Osteoblast (primary cell): Measurements from ENCODE around the gene GRK4. TPM values are rescaled to one million over a fixed set of nuclear protein-coding genes. Genes with fewer than 3 reads are reported as not detected.
A peak's percentile ranks its signal among the peaks of the same experiment; 100 is the strongest.

Source experiments
- DNase-seq: peaks from one replicate; pipeline ENCODE4 v3.0.0; 2011; ENCODE audit warnings: low spot score, mixed read lengths; ENCODE audit not compliant: insufficient read length; ENCODE audit errors: missing footprints
- H2AFZ ChIP-seq: 2 replicates; pipeline ENCODE4 v1.6.0; 2011; ENCODE audit warnings: mild to moderate bottlenecking, low read length
- H3K27ac ChIP-seq: 2 replicates; pipeline ENCODE4 v1.5.1; 2011; ENCODE audit warnings: mild to moderate bottlenecking, low read depth, low read length, moderate library complexity
- H3K27me3 ChIP-seq: 2 replicates; pipeline ENCODE4 v1.6.0; 2012; ENCODE audit warnings: mild to moderate bottlenecking, control low read depth, inconsistent platforms, low read length, moderate library complexity; ENCODE audit not compliant: insufficient read depth
- H3K36me3 ChIP-seq: 2 replicates; pipeline ENCODE4 v1.5.1; 2011; ENCODE audit warnings: mild to moderate bottlenecking, low read length, control low read depth, moderate library complexity; ENCODE audit not compliant: insufficient read depth
- H3K4me1 ChIP-seq: 2 replicates; pipeline ENCODE4 v1.5.1; 2011; ENCODE audit warnings: mild to moderate bottlenecking, low read length, control low read depth, moderate library complexity; ENCODE audit not compliant: insufficient read depth
- H3K4me2 ChIP-seq: 2 replicates; pipeline ENCODE4 v1.6.0; 2011; ENCODE audit warnings: mild to moderate bottlenecking, low read length; ENCODE audit not compliant: insufficient read depth
- H3K4me3 ChIP-seq: fragments of 200-600 bp; sonication (generic); 3 replicates; pipeline ENCODE4 v1.5.1; 2012; ENCODE audit warnings: mild to moderate bottlenecking, low read length, inconsistent platforms; ENCODE audit not compliant: insufficient read depth
- H3K79me2 ChIP-seq: 2 replicates; pipeline ENCODE4 v1.6.0; 2012; ENCODE audit warnings: mild to moderate bottlenecking, low read length, control low read depth, inconsistent platforms; ENCODE audit not compliant: insufficient read depth
- H3K9me3 ChIP-seq: 2 replicates; pipeline ENCODE4 v1.5.1; 2011; ENCODE audit warnings: low read depth, low read length, control low read depth
- H4K20me1 ChIP-seq: 2 replicates; pipeline ENCODE4 v1.6.0; 2012; ENCODE audit warnings: mild to moderate bottlenecking, low read length, control low read depth; ENCODE audit not compliant: insufficient read depth
- CTCF ChIP-seq: IDR thresholded peaks from 2 replicates; pipeline ENCODE4 v1.5.1; 2011; ENCODE audit warnings: mild to moderate bottlenecking, low read depth, low read length, moderate library complexity; ENCODE audit errors: extremely low read depth
- total RNA-seq: library from RNA; depleted of rRNA; stranded (reverse); fragments of >200 nt; gene quantifications from 2 replicates; pipeline ENCODE4 v1.2.3, GENCODE V29; 2012

Gene GRK4
- total RNA-seq, 1 donor: 7.6 TPM

- DNase-seq: peak; percentile 94
- peak overlapping the region; percentile 99 for H3K4me3 ChIP-seq
- H3K27me3 ChIP-seq: no peaks in the 10 kb centered on the region
- H2AFZ ChIP-seq: peak overlapping the region; percentile 88
- H3K27ac ChIP-seq: peak overlapping the region; percentile 90
- no peaks in the 10 kb centered on the region for H3K9me3 ChIP-seq
- peak overlapping the region; percentile 94 for H3K4me2 ChIP-seq
- peaks cover 36% of the 10 kb centered on the region for H4K20me1 ChIP-seq
- H3K36me3 ChIP-seq: no peaks in the 10 kb centered on the region
- H3K79me2 ChIP-seq: peaks cover 48% of the 10 kb centered on the region
- H3K4me1 ChIP-seq: peaks cover 15% of the 10 kb centered on the region
- no peak for TF ChIP-seq CTCF
Measured at GRCh38 chr4:3074846-3075651, 111.7 kb downstream of the GRK4 start.

- TF ChIP-seq CTCF: no peak
- peak overlapping the region; percentile 90 for H3K27ac ChIP-seq
- peaks cover 37% of the 10 kb centered on the region for H4K20me1 ChIP-seq
- no peaks in the 10 kb centered on the region for H3K36me3 ChIP-seq
- H3K4me1 ChIP-seq: peaks cover 15% of the 10 kb centered on the region
- H3K9me3 ChIP-seq: no peaks in the 10 kb centered on the region
- H3K79me2 ChIP-seq: peaks cover 54% of the 10 kb centered on the region
- H3K4me3 ChIP-seq: peak overlapping the region; percentile 99
- peak overlapping the region; percentile 56 for H2AFZ ChIP-seq
- H3K27me3 ChIP-seq: no peaks in the 10 kb centered on the region
- H3K4me2 ChIP-seq: peak overlapping the region; percentile 94
- DNase-seq: no peak
Measured at GRCh38 chr4:3075652-3075981, 112.2 kb downstream of the GRK4 start.

GRCh38 chr4:3077796-3078195 is 114.4 kb downstream of the GRK4 start:
- no peak for DNase-seq
- H4K20me1 ChIP-seq: peaks cover 50% of the 10 kb centered on the region
- H3K4me3 ChIP-seq: no peak overlapping the region
- no peak overlapping the region for H3K4me2 ChIP-seq
- no peaks in the 10 kb centered on the region for H3K9me3 ChIP-seq
- no peak for TF ChIP-seq CTCF
- no peaks in the 10 kb centered on the region for H3K27me3 ChIP-seq
- H2AFZ ChIP-seq: no peak overlapping the region
- H3K4me1 ChIP-seq: peaks cover 13% of the 10 kb centered on the region
- H3K27ac ChIP-seq: peak overlapping the region; percentile 14
- H3K36me3 ChIP-seq: no peaks in the 10 kb centered on the region
- peaks cover 75% of the 10 kb centered on the region for H3K79me2 ChIP-seq

GRCh38 chr4:3079694-3080123 is 116.3 kb downstream of the GRK4 start:
- Histone ChIP-seq H3K4me2 (no peak overlapping the region), H2AFZ (no peak overlapping the region), H3K4me1 (peaks cover 13% of the 10 kb centered on the region), H3K9me3 (no peaks in the 10 kb centered on the region), H3K27ac (no peak overlapping the region), H4K20me1 (peaks cover 59% of the 10 kb centered on the region), H3K36me3 (no peaks in the 10 kb centered on the region), H3K4me3 (no peak overlapping the region), H3K27me3 (no peaks in the 10 kb centered on the region), H3K79me2 (peaks cover 92% of the 10 kb centered on the region)
- TF ChIP-seq CTCF: no peak
- no peak for DNase-seq
